ENCODE results near the gene ZNF579. TPM values are rescaled to one million over a fixed set of nuclear protein-coding genes. Genes with fewer than 3 reads are reported as not detected.

Gene ZNF579
- total and polyA plus RNA-seq, 2 of the 13 experiments (the other 11 are each of a cell fraction or from before 2014, with no cell fraction given), result 2.1 to 2.9 TPM

DNA sequence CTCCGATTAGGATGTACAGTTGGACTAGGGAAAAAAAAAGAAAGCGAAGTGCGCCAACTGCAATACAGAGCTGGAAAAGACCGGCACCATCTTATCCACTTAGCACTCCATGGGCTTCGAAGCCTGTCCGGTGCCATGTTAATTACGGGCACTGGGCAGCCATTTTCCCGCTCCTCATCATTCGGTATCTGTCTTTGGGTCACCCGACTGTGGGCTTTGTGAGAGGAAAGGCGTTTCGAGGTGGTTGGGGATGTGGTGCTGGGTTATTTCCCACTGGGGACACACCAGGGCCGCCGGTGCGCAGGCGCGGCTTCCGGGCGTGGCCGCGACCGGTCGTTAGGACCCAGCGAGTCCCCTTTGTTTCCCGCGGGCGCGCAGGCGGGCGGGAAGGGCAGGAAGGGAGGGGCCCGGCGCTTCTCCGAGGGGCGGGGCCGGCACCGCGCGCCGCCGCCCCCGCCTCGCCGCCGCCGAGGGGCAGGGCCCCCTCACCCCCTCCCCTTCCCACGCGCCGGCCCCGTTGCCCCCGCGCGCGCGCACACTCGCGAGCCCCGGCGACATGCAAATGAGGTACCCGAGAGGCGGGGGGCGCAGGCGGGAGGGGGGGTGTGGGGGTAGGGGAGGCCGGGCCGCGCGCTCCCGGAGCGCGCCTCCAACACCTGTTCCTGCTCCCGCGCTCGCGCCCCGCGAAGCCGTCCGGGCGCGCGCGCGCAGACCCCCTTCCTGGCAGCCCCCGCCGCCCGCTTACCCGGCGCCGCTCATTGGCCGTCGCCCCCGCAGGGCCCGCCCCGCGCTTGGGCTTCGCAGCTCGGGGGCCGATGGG lies 19.4 kb upstream of the ZNF579 start, which contains the start of gene ZNF524 (continued):
- TF ChIP-seq, protein P1, sequence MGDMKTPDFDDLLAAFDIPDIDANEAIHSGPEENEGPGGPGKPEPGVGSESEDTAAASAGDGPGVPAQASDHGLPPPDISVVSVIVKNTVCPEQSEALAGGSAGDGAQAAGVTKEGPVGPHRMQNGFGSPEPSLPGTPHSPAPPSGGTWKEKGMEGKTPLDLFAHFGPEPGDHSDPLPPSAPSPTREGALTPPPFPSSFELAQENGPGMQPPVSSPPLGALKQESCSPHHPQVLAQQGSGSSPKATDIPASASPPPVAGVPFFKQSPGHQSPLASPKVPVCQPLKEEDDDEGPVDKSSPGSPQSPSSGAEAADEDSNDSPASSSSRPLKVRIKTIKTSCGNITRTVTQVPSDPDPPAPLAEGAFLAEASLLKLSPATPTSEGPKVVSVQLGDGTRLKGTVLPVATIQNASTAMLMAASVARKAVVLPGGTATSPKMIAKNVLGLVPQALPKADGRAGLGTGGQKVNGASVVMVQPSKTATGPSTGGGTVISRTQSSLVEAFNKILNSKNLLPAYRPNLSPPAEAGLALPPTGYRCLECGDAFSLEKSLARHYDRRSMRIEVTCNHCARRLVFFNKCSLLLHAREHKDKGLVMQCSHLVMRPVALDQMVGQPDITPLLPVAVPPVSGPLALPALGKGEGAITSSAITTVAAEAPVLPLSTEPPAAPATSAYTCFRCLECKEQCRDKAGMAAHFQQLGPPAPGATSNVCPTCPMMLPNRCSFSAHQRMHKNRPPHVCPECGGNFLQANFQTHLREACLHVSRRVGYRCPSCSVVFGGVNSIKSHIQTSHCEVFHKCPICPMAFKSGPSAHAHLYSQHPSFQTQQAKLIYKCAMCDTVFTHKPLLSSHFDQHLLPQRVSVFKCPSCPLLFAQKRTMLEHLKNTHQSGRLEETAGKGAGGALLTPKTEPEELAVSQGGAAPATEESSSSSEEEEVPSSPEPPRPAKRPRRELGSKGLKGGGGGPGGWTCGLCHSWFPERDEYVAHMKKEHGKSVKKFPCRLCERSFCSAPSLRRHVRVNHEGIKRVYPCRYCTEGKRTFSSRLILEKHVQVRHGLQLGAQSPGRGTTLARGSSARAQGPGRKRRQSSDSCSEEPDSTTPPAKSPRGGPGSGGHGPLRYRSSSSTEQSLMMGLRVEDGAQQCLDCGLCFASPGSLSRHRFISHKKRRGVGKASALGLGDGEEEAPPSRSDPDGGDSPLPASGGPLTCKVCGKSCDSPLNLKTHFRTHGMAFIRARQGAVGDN (CRISPR knock-in tag; IDR thresholded peaks at IDR 0.05), result peak; percentile 48
- TF ChIP-seq, protein P2, sequence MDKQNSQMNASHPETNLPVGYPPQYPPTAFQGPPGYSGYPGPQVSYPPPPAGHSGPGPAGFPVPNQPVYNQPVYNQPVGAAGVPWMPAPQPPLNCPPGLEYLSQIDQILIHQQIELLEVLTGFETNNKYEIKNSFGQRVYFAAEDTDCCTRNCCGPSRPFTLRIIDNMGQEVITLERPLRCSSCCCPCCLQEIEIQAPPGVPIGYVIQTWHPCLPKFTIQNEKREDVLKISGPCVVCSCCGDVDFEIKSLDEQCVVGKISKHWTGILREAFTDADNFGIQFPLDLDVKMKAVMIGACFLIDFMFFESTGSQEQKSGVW (CRISPR knock-in tag; IDR thresholded peaks at IDR 0.05; ENCODE audit: borderline replicate concordance), result no peak
- TF ChIP-seq SPEN (CRISPR knock-in tag; IDR thresholded peaks at IDR 0.05; ENCODE audit: low read depth), result 0 out of 2 replicates have a peak, but pooled peaks have one; percentile 12
- 0 out of 2 replicates have a peak, but pooled peaks have one; percentile 57 for TF ChIP-seq TSC22D2 (CRISPR knock-in tag; IDR thresholded peaks at IDR 0.05; ENCODE audit: borderline replicate concordance)
- TF ChIP-seq, protein P3, sequence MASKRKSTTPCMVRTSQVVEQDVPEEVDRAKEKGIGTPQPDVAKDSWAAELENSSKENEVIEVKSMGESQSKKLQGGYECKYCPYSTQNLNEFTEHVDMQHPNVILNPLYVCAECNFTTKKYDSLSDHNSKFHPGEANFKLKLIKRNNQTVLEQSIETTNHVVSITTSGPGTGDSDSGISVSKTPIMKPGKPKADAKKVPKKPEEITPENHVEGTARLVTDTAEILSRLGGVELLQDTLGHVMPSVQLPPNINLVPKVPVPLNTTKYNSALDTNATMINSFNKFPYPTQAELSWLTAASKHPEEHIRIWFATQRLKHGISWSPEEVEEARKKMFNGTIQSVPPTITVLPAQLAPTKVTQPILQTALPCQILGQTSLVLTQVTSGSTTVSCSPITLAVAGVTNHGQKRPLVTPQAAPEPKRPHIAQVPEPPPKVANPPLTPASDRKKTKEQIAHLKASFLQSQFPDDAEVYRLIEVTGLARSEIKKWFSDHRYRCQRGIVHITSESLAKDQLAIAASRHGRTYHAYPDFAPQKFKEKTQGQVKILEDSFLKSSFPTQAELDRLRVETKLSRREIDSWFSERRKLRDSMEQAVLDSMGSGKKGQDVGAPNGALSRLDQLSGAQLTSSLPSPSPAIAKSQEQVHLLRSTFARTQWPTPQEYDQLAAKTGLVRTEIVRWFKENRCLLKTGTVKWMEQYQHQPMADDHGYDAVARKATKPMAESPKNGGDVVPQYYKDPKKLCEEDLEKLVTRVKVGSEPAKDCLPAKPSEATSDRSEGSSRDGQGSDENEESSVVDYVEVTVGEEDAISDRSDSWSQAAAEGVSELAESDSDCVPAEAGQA (IDR thresholded peaks at IDR 0.05; ENCODE audit: low read depth), result peak; percentile 92
- TF ChIP-seq, protein P3 (CRISPR knock-in tag; IDR thresholded peaks at IDR 0.05; ENCODE audit: borderline replicate concordance), result no peak; the same call in 1 of the 2 replicates
- no peak for TF ChIP-seq BORCS8-MEF2B (CRISPR knock-in tag; IDR thresholded peaks at IDR 0.05)
- no peak for TF ChIP-seq NR3C1 (CRISPR knock-in tag; IDR thresholded peaks at IDR 0.05)
- TF ChIP-seq, protein P4, sequence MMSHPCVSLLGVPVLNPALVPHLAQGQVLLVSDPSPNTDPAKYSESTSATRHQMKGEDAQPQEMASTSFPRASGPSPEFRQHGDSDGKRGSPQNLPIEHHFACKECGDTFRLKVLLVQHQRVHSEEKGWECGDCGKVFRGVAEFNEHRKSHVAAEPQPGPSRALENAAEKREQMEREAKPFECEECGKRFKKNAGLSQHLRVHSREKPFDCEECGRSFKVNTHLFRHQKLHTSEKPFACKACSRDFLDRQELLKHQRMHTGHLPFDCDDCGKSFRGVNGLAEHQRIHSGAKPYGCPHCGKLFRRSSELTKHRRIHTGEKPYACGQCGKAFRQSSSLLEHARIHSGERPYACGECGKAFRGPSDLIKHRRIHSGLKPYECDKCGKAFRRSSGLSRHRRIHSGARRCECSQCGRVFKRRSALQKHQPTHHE (CRISPR knock-in tag; IDR thresholded peaks at IDR 0.05; ENCODE audit: borderline replicate concordance), result no peak
- TF ChIP-seq, protein P5, sequence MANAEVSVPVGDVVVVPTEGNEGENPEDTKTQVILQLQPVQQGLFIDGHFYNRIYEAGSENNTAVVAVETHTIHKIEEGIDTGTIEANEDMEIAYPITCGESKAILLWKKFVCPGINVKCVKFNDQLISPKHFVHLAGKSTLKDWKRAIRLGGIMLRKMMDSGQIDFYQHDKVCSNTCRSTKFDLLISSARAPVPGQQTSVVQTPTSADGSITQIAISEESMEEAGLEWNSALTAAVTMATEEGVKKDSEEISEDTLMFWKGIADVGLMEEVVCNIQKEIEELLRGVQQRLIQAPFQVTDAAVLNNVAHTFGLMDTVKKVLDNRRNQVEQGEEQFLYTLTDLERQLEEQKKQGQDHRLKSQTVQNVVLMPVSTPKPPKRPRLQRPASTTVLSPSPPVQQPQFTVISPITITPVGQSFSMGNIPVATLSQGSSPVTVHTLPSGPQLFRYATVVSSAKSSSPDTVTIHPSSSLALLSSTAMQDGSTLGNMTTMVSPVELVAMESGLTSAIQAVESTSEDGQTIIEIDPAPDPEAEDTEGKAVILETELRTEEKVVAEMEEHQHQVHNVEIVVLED (CRISPR knock-in tag; IDR thresholded peaks at IDR 0.05; ENCODE audit: borderline replicate concordance), result 0 out of 2 replicates have a peak, but pooled peaks have one; percentile 55
- TF ChIP-seq, protein P6, sequence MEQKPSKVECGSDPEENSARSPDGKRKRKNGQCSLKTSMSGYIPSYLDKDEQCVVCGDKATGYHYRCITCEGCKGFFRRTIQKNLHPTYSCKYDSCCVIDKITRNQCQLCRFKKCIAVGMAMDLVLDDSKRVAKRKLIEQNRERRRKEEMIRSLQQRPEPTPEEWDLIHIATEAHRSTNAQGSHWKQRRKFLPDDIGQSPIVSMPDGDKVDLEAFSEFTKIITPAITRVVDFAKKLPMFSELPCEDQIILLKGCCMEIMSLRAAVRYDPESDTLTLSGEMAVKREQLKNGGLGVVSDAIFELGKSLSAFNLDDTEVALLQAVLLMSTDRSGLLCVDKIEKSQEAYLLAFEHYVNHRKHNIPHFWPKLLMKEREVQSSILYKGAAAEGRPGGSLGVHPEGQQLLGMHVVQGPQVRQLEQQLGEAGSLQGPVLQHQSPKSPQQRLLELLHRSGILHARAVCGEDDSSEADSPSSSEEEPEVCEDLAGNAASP (CRISPR knock-in tag; IDR thresholded peaks at IDR 0.05; ENCODE audit: borderline replicate concordance), result 0 out of 2 replicates have a peak, but pooled peaks have one; percentile 8
